Measurements from ENCODE around the gene TAF4. TPM values are rescaled to one million over a fixed set of nuclear protein-coding genes. Genes with fewer than 3 reads are reported as not detected.

Gene TAF4
- total and polyA plus RNA-seq, 3 donors from 2014 or later, result 30.7 to 111 (median 107) TPM

DNA sequence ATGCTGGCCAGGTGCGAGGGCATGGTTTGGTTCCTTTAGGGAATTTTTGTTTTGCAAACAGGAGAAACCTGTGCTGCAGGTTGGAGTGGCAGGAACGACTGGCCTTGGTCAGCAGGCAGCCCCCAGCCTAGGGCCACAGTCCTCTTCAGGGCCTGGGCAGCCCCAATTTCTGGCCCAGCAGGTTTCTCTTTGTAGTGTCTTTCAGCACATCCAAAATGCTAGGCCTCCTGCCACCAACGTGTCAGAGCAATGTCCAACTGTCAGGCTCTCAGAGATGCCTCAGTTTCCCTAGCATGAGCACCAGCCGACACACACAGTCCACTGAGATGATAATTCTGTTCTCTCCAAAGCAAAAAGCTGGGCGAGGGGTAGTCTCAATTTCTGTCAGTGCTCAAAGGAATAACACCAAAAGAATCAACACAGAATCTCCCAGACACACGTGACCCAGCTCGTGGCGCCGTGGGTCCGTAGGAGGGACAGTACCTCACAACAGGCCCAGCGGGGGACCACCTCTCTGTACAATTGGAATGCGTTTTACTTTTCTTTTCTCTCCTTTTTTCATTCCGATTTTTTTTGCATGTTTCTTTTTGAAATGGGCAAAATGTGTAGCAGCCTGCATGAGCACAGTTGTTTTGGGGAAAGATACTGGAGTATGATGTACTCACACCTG, 125.9 kb downstream of the TAF4 start:
- 84 to 91% methylated on average over 13 of the region's 13 CpGs for WGBS, 2 donors
- intact Hi-C loops (cut with DNase I; ENCODE audit: low total_unique reads), result no loop called here
- Histone ChIP-seq H3K4me1 (no peaks in the 10 kb centered on the region), H3K36me3 (ENCODE audit: low read depth, missing control alignments) (no peaks in the 10 kb centered on the region), H3K4me3 (no peak overlapping the region), H3K27me3 (no peaks in the 10 kb centered on the region), H3K27ac (no peak overlapping the region), H3K9me3 (no peaks in the 10 kb centered on the region)
- TF ChIP-seq, protein P1, sequence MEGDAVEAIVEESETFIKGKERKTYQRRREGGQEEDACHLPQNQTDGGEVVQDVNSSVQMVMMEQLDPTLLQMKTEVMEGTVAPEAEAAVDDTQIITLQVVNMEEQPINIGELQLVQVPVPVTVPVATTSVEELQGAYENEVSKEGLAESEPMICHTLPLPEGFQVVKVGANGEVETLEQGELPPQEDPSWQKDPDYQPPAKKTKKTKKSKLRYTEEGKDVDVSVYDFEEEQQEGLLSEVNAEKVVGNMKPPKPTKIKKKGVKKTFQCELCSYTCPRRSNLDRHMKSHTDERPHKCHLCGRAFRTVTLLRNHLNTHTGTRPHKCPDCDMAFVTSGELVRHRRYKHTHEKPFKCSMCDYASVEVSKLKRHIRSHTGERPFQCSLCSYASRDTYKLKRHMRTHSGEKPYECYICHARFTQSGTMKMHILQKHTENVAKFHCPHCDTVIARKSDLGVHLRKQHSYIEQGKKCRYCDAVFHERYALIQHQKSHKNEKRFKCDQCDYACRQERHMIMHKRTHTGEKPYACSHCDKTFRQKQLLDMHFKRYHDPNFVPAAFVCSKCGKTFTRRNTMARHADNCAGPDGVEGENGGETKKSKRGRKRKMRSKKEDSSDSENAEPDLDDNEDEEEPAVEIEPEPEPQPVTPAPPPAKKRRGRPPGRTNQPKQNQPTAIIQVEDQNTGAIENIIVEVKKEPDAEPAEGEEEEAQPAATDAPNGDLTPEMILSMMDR (IDR thresholded peaks at IDR 0.05), result no peak
- TF ChIP-seq POLR2A (IDR thresholded peaks at IDR 0.05), result no peak
- no peak for DNase-seq

DNA sequence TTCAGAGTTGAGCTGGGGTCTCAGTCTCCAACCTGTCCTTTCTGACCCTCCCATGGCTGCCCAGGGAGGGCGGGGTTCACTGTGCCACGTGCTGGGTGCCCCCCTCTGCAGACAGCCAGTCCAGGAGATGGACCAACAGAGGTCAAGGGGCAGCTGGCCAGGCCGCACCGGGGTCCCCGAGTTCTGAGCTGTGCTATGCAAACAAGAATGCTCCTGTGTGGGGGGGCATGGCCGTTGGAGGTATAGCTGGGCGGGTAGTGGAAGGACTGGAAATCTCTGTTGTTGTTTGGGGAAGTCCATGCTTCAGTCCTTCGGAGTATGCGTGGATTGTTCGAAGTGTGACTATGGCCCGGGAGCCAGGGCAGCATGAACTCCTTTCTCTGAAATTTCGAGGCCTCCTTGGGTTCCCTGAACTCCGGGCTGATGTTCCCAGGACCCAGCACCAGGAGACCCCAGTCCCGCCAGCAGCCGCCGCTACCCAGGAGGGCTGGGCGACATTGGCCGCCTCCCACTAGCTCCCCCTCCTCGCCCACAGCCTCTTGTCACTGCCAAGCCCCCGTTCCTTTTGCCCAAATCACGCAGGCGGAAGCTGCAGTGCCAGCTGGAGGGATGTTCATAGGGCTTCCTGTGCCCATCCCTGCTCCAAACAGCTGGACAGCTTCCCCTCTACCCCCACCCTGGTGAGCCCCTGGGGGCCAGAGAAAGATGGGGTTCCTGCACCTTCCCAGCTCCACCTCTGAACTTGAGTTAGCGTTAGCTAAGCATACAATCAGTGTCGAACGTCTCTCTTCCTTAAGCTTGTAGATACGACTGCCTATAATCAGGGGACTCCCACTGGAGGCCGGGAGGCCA, 126.6 kb downstream of the TAF4 start:
- no peaks in the 10 kb centered on the region for H3K9me3 ChIP-seq
- no peaks in the 10 kb centered on the region for H3K4me1 ChIP-seq
- 85 to 89% methylated on average over 27 of the region's 27 CpGs for WGBS, 2 donors
- H3K4me3 ChIP-seq, result no peak overlapping the region
- DNase-seq, result no peak
- no peaks in the 10 kb centered on the region for H3K27me3 ChIP-seq
- no peak overlapping the region for H3K27ac ChIP-seq
- no peaks in the 10 kb centered on the region for H3K36me3 ChIP-seq (ENCODE audit: low read depth, missing control alignments)
- intact Hi-C loops (cut with DNase I; ENCODE audit: low total_unique reads), result no loop called here
- TF ChIP-seq, protein P1 (IDR thresholded peaks at IDR 0.05), result no peak
- TF ChIP-seq POLR2A (IDR thresholded peaks at IDR 0.05), result no peak

DNA sequence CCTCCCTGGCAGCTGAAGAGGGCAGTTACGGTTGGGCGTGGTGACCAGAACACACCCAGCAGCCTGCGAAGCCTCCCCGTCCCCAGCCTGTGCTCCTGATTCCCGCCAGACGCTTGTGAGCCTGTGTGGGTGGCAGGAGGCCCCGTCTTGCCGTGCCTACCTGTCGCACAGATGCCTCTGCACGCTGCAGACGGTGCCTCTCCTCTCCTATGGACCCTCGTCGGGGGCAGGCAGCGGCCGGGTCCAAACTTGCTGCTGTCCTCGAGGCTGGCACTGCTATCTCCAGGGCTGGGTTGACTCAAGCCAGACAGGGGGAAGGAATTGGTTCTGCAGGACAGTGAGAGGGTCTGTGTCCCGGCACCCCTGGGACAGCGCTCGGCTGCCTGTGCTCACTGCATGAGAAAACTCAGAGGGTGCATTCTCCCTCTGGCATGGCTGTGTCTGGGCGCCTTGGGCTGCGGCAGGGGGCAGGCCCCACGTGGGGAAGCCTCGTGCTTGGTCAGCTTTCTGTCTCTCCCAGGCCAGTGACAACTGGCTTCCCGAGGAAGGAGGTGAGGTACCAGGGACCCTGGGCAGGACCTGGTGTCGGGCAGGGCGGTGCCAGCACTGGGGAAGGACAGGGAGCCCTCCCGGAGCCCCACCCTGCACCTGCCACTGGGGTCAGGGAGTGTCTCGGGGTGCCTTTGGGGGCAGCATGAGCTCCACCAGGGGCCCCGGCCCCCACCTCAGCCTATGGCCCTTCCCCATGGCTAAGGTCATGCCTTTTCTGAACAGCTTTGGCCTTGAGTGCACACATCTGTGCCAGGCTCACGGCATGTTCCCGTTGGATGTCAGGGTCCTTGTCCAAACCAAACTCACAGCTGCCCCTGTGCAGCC, 127.5 kb downstream of the TAF4 start:
- TF ChIP-seq POLR2A (IDR thresholded peaks at IDR 0.05), result no peak
- TF ChIP-seq, protein P1 (IDR thresholded peaks at IDR 0.05), result no peak
- Histone ChIP-seq H3K27ac (no peak overlapping the region), H3K36me3 (ENCODE audit: low read depth, missing control alignments) (no peaks in the 10 kb centered on the region), H3K27me3 (no peaks in the 10 kb centered on the region), H3K4me1 (no peaks in the 10 kb centered on the region), H3K4me3 (no peak overlapping the region), H3K9me3 (no peaks in the 10 kb centered on the region)
- intact Hi-C loops (cut with DNase I; ENCODE audit: low total_unique reads), result no loop called here
- WGBS, 2 donors, result 86 to 89% methylated on average over 2 to 28 of the region's 31 CpGs
- DNase-seq, result no peak

DNA sequence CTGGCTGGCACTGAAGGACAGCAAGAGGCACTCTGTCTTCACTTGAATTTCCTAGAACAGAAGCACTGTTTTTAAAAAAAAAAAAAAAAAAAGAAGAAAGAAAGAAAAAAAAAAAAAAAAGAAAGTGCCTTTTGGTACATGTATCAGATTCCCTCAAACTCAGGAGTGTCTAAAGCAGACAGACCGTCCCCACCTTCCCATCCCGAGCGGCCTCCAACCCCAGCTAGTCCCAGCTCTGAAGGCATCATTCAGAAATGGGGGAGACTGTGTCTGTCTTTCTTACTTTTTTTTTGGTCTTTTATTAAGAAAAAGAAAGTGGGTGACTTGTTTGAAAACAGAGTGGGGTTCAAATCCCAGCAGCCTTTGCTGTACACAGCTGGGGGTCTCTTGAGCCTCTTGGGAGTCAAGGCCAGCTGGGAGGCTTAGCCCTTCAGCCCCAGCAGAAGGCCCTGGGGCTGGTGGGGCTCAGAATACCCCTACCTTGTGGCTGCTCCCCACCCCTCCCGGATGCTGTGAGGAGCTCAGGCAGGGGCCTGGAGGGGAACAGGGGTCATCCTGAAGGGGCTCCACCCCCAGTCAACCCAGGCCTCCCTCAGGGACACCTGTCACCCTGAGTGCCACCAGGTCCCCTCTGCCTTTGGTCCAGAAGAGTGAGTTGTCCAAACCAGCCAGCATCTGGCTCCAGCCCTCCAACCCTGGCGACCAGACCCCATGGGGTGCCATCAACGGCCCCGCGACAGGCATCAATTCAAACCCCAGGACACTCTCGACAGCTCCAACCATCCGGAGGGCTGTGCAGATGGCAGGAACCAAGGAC, 128.3 kb downstream of the TAF4 start:
- intact Hi-C loops (cut with DNase I; ENCODE audit: low total_unique reads), result no loop called here
- no peak overlapping the region for H3K27ac ChIP-seq
- WGBS, 2 donors, result 87 to 92% methylated on average over 7 to 10 of the region's 10 CpGs
- no peaks in the 10 kb centered on the region for H3K36me3 ChIP-seq (ENCODE audit: low read depth, missing control alignments)
- no peak for TF ChIP-seq POLR2A (IDR thresholded peaks at IDR 0.05)
- TF ChIP-seq, protein P1 (IDR thresholded peaks at IDR 0.05), result no peak
- no peaks in the 10 kb centered on the region for H3K27me3 ChIP-seq
- no peaks in the 10 kb centered on the region for H3K9me3 ChIP-seq
- H3K4me1 ChIP-seq, result no peaks in the 10 kb centered on the region
- no peak for DNase-seq
- no peak overlapping the region for H3K4me3 ChIP-seq

Data from testis (tissue), 3 donors.